HG03135 (cell line): Measurements from ENCODE around the gene MCM10.
"Not testable (repeated sequence)": the region's sequence is repeated elsewhere in the genome, so short reads cannot be mapped to it uniquely, and the experiment has no call there.

ENCODE experiments used
- ATAC-seq: cut with Tn5 transposase; IDR thresholded peaks from one replicate; pipeline ENCODE4 v1.9.1; 2021; ENCODE audit warnings: mild to moderate bottlenecking, moderate library complexity; ENCODE audit not compliant: unreplicated experiment

The MCM10 gene

DNA sequence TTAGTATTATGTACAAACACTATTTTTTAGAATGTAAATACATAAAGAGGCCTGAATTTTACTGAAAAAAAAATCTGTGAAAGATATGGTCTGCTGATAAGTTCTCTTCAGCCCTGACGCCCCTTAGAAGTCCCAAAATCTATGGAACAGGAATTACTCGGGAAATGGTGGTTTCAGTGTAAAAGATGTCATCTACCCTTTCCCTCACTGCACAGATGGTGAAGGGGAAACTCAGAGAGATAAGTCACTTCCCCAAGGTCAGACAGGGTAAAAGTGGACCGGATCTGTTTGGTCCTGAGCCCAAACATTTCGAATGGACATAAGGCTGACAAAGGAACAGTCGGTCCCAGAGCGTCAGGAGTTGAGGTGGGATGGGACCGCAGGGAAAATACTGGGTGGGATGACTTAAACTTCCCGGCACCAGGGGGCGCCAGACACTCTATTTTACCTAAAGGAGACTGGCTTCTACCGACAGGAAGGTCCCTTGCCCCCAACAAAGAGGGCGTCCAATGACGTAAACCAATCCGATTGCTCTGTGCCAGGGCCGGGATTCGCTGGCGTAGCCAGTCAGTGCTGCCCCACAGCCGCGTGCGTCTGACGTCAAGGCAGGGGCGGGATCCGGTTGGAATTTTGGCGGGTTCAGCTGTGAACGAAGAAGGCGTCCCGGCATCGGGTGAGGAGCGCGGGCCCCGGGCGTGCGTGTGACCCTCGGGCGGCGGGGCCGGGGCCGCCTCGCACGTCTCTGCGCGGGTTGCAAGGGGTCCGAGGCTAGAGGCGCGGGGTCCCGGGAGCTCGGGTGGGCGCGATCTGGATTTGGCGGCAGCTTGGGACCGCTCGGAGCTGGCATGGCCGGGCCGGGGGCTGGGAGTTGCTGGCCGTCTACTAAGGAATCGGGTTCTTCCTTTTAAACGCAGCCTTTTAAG lies at the start of gene MCM10:
MCM10 (plus strand) TSS at position 625 of the 923 bp plus-strand sequence. CDS start 2,645 bp downstream, outside the sequence.
- peak; percentile 100 for ATAC-seq

GRCh38 chr10:13113544-13113943 lies 47.8 kb upstream of the MCM10 start:
- ATAC-seq = no peak

GRCh38 chr10:13115832-13116803 lies 45.2 kb upstream of the MCM10 start:
- no peak for ATAC-seq

DNA sequence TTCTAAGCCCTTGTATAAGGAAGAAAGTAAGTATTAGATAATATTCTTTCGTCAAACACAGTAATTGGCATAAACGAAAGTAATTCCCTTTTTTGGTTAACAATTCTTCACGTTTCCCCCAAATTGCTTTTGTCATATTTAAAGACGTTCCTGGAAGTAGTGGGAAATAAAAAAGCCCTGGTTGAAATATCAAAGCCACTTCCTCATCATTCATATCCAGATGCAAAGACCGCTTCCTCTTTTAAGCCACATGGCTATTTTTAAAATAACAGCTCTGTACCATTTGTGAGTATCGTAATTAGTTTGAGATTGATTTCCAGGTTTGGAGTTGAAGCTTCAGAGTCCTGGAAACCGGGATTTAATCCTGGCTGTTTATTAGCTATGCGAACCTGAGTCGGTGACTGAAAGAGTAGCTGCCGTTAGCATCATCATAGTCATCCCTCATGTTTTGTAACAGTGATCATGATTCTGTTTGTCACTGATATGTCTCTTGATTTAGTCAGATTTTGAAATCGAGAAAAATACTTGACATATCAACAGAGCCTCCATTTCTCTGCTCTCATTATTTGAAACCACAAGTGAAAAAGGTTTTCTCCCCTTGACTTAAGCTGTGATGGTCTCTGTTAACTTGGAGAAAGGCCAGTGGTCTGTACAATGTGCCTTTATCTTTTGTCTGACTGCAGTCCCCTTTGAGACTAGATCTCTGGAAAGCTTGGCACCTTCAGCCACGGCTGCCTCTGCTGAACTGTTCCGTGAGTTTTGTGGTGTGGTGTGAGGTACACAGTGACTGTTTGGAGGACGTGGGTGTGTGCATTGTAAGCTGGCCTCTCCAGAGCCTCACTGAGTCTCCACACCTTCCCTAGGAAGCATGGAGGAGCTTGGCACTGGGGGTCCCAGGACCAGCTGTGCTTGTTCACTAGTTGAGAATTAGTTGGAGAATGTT lies 43.2 kb upstream of the MCM10 start:
- ATAC-seq = no peak

DNA sequence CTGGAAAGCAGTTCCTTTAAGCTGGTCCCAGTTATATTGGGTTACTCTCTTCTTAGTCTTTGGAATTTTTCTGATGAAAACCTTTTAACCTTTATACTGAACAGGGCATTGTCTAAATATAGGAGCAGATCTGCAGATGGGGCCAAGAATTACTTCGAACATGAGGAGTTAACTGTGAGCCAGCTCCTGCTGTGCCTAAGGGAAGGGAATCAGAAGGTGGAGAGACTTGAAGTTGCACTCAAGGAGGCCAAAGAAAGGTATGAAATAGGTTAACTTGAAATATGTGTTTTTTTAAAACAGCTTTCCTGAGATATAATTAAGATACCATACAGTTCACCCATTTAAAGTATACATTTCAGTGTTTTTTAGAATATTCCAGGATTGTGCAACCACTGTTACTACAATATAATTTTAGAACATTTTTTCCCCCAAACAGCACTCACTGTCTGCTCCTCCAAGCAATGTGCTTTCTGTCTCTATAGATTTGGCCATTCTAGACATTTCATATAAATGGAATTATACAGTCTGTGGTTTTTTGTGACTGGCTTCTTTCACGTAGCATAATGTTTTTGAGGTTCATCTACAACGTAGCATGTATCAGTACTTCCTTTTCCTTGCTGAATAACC lies 42.5 kb upstream of the MCM10 start:
- no peak for ATAC-seq

DNA sequence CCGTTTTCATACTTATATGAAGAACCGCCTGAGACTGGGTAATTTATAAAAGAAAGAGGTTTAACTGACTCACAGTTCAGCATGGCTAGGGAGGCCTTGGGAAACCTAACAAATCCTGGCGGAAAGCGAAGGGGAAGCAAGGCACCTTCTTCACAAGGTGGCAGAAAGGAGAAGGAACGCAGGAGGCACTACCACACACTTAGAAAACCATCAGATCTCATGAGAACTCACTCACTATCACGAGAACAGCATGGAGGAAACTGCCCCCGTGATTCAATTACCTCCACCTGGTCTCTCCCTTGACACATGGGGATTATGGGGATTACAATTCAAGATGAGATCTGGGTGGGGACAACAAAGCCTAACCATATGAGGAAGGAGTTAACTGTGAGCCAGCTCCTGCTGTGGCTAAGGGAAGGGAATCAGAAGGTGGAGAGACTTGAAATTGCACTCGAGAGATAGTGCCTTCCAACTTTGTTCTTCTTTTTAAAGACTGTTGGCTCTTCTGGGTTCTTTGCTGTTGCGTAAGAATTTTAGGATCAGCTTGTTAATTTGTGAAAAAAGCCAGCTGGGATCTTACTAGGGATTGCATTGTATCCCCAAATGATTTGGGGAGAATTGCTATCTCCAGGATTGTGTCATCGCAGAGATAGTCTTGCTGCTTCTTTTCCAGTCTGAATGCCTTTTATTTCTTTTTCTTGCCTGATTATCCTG lies 40.4 kb upstream of the MCM10 start:
- ATAC-seq = no peak

- ATAC-seq = no peak
Observed at GRCh38 chr10:13121500-13121854, 39.9 kb upstream of the MCM10 start.

- ATAC-seq = no peak
Observed at GRCh38 chr10:13136651-13137050, 24.7 kb upstream of the MCM10 start.

DNA sequence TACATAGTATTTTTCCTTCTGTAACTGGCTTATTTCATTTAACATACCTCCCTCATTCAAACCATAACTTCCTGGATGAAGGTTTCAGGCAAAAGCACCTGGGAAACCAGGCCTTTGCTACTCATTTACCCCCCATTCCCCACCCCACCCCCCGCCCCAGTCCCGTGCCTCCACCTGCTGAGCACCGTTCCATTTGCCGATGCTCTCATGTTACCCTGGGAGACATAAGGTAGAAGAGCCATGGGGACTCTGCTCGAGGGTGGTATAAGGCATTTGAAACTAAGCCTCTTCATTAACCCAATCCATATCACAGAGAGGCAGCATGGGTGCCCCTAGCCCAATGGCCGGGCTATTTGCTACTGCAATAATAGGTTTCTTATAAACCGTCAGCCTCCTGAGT lies 22.2 kb upstream of the MCM10 start:
- ATAC-seq = no peak

DNA sequence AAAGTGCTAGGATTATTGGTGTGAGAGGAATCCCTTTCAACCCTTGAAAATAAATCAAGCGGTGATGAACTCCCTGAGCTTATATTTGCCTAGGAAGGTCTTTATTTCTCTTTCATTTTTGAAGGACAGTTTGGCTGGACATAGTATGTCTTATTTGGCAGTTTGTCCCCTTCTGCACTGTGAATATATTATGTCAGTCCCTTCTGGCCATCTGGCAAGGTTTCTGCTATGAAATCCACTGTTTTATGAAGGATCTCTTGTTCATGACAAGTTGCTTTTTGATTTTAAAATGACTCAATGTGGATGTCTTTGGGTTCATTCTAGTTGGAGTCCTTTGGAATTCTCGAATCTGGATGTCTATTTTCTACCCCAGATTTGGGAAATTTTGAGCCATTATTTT lies 21.7 kb upstream of the MCM10 start:
- ATAC-seq = no peak

DNA sequence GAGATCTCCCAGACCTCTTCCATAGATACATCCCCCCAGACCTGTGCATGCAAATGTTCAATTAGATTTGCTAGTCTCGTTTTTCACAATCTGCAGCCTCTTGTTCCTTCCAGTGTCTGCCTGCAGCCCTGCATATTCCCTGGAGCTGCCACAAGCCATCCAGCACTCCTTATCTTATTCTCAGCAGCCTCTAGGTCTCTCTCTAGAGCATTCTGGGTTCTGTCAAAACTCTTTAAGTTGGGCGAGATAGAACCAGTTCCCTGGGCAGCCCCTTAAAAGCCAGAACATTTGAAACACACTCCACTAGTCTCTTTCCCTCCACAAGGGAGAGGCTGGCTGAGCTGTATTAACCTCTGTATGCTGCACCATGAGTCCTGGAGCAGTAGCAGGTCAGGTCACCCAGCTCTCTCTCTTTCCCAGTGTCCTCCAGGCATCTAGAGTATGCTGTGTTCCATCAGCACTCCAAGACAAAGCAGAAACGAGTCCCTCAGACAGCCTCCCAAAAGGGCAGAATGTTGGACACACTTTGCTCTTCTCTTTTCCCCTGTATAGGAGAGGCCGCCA lies 20.6 kb upstream of the MCM10 start:
- ATAC-seq = no peak

- no peak for ATAC-seq
Observed at GRCh38 chr10:13143766-13144165, 17.6 kb upstream of the MCM10 start.

- no peak for ATAC-seq
Observed at GRCh38 chr10:13144814-13145213, 16.5 kb upstream of the MCM10 start.

DNA sequence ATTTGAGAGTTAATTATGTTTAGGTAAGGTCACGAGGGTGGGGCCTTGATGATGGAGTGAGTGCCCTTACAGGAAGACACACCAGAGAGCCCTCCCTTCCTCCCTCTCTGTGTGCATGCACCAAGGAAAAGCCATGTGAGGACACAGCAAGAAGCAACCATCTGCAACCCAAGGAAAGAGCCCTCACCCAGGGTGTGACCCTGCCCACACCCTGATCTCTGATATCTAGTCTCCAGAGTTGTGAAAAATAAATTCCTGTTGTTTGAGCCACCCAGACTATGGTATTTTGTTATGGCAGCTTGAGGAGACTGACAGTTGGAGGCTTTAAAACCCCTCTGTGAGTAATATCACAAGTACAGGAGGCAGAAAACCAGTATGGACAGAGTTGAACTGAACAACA lies 15.0 kb upstream of the MCM10 start:
- ATAC-seq = no peak

GRCh38 chr10:13147161-13147560 lies 14.2 kb upstream of the MCM10 start:
- ATAC-seq = no peak

DNA sequence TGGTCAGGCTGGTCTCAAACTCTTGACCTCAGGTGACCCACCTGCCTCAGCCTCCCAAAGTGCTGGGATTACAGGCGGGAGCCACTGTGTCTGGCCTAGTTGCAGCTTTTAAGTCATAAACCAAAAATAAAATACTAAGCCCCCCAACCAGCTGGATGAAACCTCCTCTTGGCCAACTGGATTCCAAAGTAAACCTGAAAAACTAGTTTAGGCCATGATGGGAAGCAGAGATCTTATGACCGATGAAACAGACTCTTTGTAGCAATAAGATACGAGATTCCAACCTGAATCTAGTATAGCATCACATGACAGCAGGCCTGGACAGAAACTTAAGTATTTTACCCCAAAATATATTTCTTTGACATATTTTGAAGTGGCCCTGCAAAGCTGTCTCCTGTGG lies 9.1 kb upstream of the MCM10 start:
- ATAC-seq = no peak

DNA sequence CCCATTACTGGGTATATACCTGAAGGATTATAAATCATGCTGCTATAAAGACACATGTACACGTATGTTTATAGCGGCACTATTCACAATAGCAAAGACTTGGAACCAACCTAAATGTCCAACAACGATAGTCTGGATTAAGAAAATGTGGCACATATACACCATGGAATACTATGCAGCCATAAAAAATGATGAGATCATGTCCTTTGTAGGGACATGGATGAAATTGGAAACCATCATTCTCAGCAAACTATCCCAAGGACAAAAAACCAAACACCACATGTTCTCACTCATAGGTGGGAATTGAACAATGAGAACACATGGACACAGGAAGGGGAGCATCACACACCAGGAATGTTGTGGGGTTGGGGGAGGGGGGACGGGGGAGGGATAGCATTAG lies 5.5 kb upstream of the MCM10 start:
- not testable (repeated sequence) for ATAC-seq

- no peak for ATAC-seq
Observed at GRCh38 chr10:13158401-13158800, 3.0 kb upstream of the MCM10 start.

- ATAC-seq = peak; percentile 8
Observed at GRCh38 chr10:13161857-13162271, 506 bp downstream of the MCM10 start.
